GM21529 (cell line): ENCODE data around the gene TBC1D2B.

Source experiments
- ATAC-seq: cut with Tn5 transposase; IDR thresholded peaks from one replicate; pipeline ENCODE4 v1.9.1; 2021; ENCODE audit not compliant: unreplicated experiment

The TBC1D2B gene

GRCh38 chr15:78037779-78038305, 39.7 kb downstream of the TBC1D2B start:
- no peak for ATAC-seq

GRCh38 chr15:78037328-78037727, 40.2 kb downstream of the TBC1D2B start:
- ATAC-seq, result no peak

DNA sequence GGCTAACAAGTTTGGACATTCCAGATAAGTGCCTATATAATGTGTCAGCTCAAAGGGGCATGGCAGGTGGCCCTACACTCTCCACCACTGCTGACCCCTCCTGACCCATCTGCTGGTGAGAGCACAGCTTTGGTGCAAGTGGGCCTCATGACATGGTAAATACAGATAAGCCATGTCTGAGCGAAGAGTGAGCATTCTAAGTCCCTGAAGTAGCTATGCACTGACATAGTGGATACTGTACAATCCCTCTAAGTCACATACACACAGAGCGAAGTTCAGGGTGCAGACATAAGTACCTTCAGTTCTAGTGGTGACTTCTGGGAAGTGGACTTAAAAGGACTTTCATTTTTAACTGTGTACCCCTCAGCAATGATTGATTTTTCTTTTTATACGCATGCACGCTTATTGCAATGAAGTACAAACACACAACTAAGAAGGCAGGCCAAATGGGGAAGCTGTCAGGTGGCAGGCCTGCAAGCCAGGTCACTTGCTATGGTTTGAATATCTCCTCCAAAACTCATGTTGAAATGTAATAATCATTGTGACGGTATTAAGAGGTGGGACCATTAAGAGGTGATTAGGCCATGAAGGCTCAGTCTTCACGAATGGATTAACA, 41.5 kb downstream of the TBC1D2B start:
- ATAC-seq, result no peak

DNA sequence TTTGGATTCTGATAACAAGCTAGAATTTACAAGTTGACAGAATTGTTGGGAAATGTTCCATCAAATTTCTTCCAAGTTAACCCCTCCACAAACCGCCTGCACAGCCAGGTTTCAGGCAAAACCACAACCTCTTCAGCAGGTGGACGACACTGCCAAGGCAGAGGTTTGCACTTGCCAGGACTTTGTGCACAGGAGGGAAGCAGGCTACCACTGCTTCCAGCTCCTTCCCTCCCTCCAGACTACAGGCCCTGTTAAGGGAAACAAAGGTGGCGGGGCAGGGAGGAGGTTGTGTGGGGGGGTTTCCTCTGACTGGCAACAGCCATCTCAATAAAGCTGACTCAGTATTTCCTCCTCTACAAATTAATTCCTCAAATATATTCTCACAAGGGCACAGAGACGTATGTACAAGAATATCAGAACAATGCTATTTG, 42.2 kb downstream of the TBC1D2B start:
- no peak for ATAC-seq

- peak; percentile 88 for ATAC-seq
These were observed 42.9 kb downstream of the TBC1D2B start for GRCh38 chr15:78034495-78035191.

- no peak for ATAC-seq
These were observed 43.6 kb downstream of the TBC1D2B start for GRCh38 chr15:78033864-78034263.

GRCh38 chr15:78032671-78033070, 44.8 kb downstream of the TBC1D2B start:
- no peak for ATAC-seq

- ATAC-seq, result no peak
These were observed 52.6 kb downstream of the TBC1D2B start for GRCh38 chr15:78024883-78025282.

GRCh38 chr15:78024519-78024870, 53.0 kb downstream of the TBC1D2B start:
- no peak for ATAC-seq

DNA sequence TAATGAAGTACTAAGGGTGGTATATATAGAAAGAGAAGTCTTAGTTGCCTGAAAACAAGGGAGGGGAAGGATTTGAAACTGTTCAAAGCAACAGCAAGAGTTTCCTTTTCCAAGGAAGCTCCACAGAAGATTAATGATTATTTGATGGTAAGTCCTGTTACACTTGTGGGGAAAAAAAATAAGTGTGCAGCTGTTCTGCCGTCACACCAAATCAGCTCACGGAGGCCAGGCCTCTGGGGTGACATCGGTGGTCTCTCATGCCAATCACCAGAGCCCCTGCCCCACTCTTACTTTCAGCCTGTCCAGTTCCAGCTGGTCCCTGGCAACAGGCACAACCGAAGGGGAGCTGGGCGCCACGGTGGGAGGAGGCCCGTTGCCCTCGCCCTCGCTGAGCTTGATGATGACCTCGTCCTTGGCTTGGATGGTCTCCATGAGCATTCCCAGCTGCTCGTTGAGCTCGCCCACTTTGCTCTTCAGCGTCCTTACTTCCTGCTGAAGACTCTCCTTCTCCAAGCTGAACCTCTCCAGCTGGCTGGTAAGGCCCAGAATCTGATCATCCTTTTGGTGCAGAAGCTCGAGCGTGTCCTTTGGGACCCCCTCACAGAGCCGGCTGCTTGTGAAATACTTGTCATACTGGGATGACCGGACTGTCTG, 53.5 kb downstream of the TBC1D2B start:
- no peak for ATAC-seq

DNA sequence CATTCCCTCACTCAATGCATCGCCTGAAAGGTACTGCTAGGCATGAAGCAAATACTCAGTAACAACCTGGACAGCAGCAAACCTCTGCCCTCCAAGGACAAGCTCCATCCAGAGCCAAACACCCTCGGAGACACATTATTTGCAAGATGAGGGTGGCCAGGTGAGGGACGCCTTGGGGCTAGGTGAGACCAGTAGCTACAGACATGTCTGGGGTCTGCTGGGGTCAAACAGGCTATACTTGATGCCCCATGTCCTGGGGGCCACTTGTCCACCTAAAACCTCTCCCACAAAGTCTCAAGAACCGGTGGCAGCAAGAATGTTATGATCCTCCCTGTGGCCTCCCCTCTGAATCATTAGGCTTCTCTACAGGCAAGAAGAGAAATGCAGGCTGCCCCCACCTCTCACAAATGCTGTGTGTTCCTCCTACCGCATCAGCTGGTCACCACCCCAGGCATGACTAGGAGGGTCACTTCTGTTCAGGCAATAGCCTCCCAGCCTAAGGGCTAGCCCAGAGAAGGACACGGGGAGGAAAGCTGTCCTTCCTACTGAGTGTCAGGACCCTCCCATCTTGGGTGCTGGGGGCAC, 54.3 kb downstream of the TBC1D2B start:
- no peak for ATAC-seq

- ATAC-seq, result no peak
These were observed 55.8 kb downstream of the TBC1D2B start for GRCh38 chr15:78021761-78022160.

DNA sequence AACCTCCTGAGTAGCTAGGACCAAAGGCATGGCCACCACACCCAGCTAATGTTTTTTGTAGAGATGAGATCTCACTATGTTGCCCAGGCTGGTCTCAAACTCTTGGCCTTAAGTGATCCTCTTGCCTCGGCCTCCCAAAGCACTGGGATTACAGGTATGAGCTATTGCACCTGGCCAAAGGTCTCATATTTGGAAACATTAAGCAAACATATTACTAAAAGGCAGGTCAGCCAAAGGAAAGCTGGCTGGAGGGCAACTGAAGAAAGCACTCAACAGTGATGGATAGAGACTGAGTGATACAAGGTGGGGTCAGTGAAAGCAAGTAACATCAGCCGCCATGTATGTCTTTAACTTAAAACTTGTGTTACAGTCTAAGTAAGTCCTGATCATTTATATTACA, 57.5 kb downstream of the TBC1D2B start:
- no peak for ATAC-seq

DNA sequence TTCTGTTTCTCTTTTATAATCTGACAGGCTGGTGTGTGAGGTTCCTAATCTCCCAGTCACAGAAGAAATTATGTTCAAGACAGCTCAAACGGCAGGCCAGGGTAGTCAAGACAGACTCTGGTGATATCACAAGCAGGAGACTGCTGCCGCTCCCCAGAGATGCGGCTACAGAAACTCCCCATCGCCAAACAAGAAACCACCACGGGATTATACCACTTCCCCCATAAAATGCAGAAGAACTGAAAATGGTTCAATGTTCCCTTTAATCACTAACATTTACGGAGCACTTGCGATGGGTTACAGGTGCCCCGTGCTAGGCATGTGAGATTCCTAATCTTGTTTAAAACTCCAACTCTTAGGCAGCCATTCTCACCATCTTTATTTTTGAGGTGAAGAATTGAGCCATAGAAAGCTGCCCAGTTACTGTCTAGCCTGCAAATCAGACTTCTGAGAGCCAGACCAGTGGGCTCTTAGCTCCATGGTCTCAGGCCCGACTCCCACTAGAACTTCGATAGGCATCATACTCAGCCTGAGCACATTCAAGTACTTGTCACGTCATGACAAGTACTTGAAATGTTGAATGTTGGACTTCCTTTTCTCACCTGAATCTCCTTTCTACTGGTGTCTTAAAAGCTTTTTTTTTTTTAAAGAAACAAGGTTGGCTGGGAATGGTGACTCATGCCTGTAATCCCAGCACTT, 58.4 kb downstream of the TBC1D2B start:
- ATAC-seq, result no peak

DNA sequence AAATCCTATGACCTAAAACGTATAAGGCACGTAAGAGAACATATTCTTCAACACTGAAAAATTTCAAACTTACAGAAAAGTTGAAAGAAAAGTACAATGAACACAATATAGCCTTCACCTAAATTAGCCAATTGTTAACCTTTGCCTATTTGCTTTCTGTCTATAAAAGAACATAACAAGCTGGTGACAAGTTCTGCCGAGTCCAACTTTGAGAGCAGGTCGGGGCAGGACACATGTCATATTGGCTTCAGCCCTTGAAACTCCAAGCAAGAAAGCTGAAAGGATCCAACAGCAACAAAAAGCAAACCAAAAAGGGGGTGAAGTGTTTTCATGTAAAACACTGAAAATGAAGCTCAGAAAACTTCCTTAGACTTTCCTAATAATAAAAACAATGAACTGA, 59.1 kb downstream of the TBC1D2B start:
- ATAC-seq, result no peak

- ATAC-seq, result no peak
These were observed 60.7 kb downstream of the TBC1D2B start for GRCh38 chr15:78016860-78017259.

- ATAC-seq, result no peak
These were observed 64.9 kb downstream of the TBC1D2B start for GRCh38 chr15:78012643-78013077.

DNA sequence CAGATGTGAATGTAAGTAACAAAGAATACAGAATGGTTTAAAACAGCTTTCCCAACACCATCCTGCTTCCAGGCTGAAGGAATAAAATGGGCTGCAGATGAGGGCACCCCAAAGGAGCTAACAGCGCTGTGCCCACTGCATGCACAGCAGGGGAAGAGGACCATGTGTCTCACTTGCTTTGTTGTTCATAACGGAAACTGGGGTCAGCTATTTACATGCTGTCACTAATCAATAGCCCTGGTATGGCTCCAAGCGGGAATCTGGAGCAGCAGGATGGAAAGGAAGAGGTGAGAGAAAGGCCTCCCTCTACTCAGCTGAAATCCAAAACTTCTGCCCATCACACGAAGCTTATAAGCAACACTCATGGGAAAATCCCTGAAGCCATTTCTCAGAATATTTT, 67.4 kb downstream of the TBC1D2B start:
- no peak for ATAC-seq

DNA sequence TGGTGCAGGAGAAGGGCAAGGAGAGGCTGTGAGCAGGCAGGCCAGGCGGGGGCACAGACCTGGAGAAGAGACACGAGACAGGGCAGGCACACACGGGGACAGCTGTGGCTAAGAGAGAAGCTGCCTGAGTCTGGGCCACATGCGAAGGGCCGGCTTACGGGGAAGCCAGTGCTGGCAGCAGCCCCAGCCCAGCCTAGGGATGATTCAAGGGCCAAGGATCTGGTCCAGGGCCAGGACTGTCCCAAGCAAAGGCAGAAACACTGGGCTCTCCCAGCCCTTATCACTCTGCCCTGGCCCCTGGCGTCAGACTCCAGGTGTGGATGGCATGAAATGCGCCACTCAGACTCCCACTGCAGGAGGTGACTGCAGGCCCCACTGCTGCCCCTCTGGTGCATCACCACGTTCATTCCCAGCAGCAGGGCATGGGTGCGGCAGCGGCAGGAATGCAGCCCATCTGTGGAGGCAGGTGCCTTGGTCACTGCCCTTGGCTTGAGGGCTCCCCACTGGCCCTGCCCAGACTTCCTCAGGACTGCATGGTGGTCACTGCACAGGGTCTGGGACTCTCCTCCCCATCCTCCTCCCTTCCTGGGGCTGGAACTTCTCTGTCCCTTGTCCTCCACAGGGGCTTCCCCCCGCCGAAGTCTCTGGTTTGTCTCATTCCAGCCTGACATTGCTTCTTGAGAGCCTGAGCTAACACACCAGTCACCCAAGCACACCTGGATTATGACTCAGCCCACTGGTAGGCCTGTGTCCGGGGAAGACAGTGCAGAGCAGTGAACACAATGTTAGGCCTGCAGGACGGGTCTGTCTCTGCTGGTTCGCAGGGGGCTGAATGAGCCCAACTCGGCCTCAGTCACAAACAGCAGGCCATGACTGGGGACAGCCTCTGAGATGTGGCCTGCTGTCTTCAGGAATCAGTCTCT, 69.3 kb downstream of the TBC1D2B start:
- ATAC-seq, result no peak
